Glutamatergic neuron (in vitro differentiated cells): ENCODE results near the gene NPAS2. TPM values are rescaled to one million over a fixed set of nuclear protein-coding genes. Genes with fewer than 3 reads are reported as not detected.

Source experiments
- DNase-seq: peaks from one replicate; pipeline ENCODE4 v3.0.0; 2022
- H3K27ac Mint-ChIP-seq: one replicate; pipeline ENCODE4 v1.8.0; 2020; ENCODE audit warnings: mild to moderate bottlenecking, mixed read lengths, inconsistent platforms; ENCODE audit not compliant: unreplicated experiment
- H3K27me3 Mint-ChIP-seq: one replicate; pipeline ENCODE4 v1.8.0; 2020; ENCODE audit warnings: mild to moderate bottlenecking, moderate library complexity, mixed read lengths, inconsistent platforms; ENCODE audit not compliant: unreplicated experiment
- H3K36me3 Mint-ChIP-seq: one replicate; pipeline ENCODE4 v1.8.0; 2020; ENCODE audit warnings: mild to moderate bottlenecking, mixed read lengths, inconsistent platforms; ENCODE audit not compliant: unreplicated experiment
- H3K4me1 Mint-ChIP-seq: one replicate; pipeline ENCODE4 v1.8.0; 2020; ENCODE audit warnings: mild to moderate bottlenecking, low read depth, mixed read lengths, inconsistent platforms; ENCODE audit not compliant: unreplicated experiment
- H3K4me3 Mint-ChIP-seq: one replicate; pipeline ENCODE4 v1.8.0; 2020; ENCODE audit warnings: mild to moderate bottlenecking, mixed read lengths, inconsistent platforms; ENCODE audit not compliant: unreplicated experiment
- H3K9me3 Mint-ChIP-seq: one replicate; pipeline ENCODE4 v1.8.0; 2020; ENCODE audit warnings: mild to moderate bottlenecking, moderate library complexity, mixed read lengths, inconsistent platforms; ENCODE audit not compliant: unreplicated experiment
- CTCF ChIP-seq: fragments of 200-600 bp; sonication (generic); IDR thresholded peaks from one replicate; pipeline ENCODE4 v1.5.0; 2021; ENCODE audit not compliant: partially characterized antibody, unreplicated experiment
- total RNA-seq: library from RNA; stranded (reverse); fragmentation: NEBNext Ultra II Directional; extraction: Animal tissue kit (Norgen Biotek cat#: 25700); gene quantifications from one replicate; pipeline ENCODE4 v1.2.1, GENCODE V29; 2021; ENCODE audit not compliant: unreplicated experiment

The NPAS2 gene
- total RNA-seq, 1 donor from 2014 or later: 0.54 TPM

GRCh38 chr2:100793220-100793619, 26.7 kb upstream of the NPAS2 start:
- Mint-ChIP-seq H3K4me3 (no peak overlapping the region), H3K27ac (no peak overlapping the region), H3K9me3 (peaks cover 2% of the 10 kb centered on the region), H3K4me1 (peaks cover 2% of the 10 kb centered on the region), H3K36me3 (no peaks in the 10 kb centered on the region), H3K27me3 (no peaks in the 10 kb centered on the region)
- TF ChIP-seq CTCF: no peak
- DNase-seq: no peak

- no peak for DNase-seq
- peaks cover 2% of the 10 kb centered on the region for H3K9me3 Mint-ChIP-seq
- TF ChIP-seq CTCF: no peak
- H3K27ac Mint-ChIP-seq: no peak overlapping the region
- H3K4me1 Mint-ChIP-seq: peaks cover 2% of the 10 kb centered on the region
- no peaks in the 10 kb centered on the region for H3K27me3 Mint-ChIP-seq
- H3K4me3 Mint-ChIP-seq: no peak overlapping the region
- H3K36me3 Mint-ChIP-seq: no peaks in the 10 kb centered on the region
Measured at GRCh38 chr2:100793982-100794381, 26.0 kb upstream of the NPAS2 start.

- DNase-seq: no peak
- H3K9me3 Mint-ChIP-seq: peaks cover 2% of the 10 kb centered on the region
- H3K4me1 Mint-ChIP-seq: peaks cover 2% of the 10 kb centered on the region
- no peaks in the 10 kb centered on the region for H3K27me3 Mint-ChIP-seq
- H3K4me3 Mint-ChIP-seq: no peak overlapping the region
- no peaks in the 10 kb centered on the region for H3K36me3 Mint-ChIP-seq
- TF ChIP-seq CTCF: no peak
- no peak overlapping the region for H3K27ac Mint-ChIP-seq
Measured at GRCh38 chr2:100796499-100797100, 23.3 kb upstream of the NPAS2 start.

- Mint-ChIP-seq H3K27me3 (no peaks in the 10 kb centered on the region), H3K9me3 (no peaks in the 10 kb centered on the region), H3K27ac (no peak overlapping the region), H3K36me3 (no peaks in the 10 kb centered on the region), H3K4me3 (no peak overlapping the region), H3K4me1 (no peaks in the 10 kb centered on the region)
- no peak for TF ChIP-seq CTCF
- DNase-seq: no peak
Measured at GRCh38 chr2:100799686-100800085, 20.3 kb upstream of the NPAS2 start.

GRCh38 chr2:100800915-100801314, 19.0 kb upstream of the NPAS2 start:
- no peaks in the 10 kb centered on the region for H3K4me1 Mint-ChIP-seq
- no peaks in the 10 kb centered on the region for H3K9me3 Mint-ChIP-seq
- DNase-seq: no peak
- H3K27ac Mint-ChIP-seq: no peak overlapping the region
- TF ChIP-seq CTCF: no peak
- H3K4me3 Mint-ChIP-seq: no peak overlapping the region
- no peaks in the 10 kb centered on the region for H3K36me3 Mint-ChIP-seq
- H3K27me3 Mint-ChIP-seq: no peaks in the 10 kb centered on the region
